GM20431 (cell line): ENCODE results near the gene USP40.

Experiments used
- in situ Hi-C: fragments of 300-500 bp; cut with MseI, MboI; formaldehyde crosslinking; loops from one replicate; pipeline ENCODE4 v1.15.0; 2020; ENCODE audit warnings: low sequenced_read_pairs; ENCODE audit not compliant: unreplicated experiment

USP40 gene

DNA sequence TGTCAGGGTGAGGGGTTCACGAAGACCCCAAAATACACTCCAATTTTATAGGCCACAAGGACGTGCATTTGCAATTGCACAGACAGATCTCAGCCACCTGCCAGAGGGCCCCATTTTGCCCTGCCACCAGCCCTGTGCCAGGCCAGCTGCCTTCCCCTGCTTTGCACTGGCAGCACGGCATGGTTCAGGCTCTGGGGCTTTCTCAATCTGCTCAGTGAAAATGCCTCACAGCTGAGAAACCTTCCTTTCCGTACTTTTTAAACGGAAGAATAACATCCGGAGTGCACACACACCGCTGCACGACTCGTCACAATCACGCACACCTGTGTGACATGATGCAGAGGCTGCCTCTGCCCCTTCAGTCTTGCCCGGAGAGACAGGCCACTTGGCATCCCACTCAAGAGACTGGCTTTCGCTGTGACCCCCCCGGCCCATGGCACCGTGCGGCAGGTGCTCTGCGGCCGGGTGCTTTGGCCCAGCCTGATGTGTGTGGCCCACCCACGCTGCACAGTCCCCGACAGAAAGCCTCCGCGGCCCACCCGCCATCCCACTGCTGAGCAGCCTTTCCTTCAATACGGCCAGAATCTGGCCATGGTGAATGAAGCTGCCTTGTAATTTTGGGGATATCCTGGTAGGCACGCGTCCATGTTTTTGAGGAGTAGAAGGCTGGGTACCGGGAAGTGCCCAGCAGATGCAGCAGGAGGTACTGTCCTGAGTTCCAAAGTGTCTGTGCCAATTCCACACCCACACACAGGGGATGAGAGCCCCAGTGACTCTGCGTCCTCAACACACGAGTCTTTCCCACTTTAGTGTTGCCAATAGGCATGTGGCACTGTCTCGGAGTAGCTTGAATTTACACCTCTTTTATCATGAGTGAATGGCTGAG, 88.8 kb downstream of the USP40 start:
- in situ Hi-C loops, result no loop called here

- in situ Hi-C loops, result no loop called here
These were observed 89.7 kb downstream of the USP40 start for GRCh38 chr2:233476651-233477547.

- in situ Hi-C loops, result no loop called here
These were observed 90.5 kb downstream of the USP40 start for GRCh38 chr2:233476063-233476410.

- in situ Hi-C loops, result loop anchor here (25.0 kb wide), 1 partner anchor 238 kb away; the partner anchor contains the start of genes UGT1A4 and UGT1A5
These were observed 92.0 kb downstream of the USP40 start for GRCh38 chr2:233474308-233475160.

DNA sequence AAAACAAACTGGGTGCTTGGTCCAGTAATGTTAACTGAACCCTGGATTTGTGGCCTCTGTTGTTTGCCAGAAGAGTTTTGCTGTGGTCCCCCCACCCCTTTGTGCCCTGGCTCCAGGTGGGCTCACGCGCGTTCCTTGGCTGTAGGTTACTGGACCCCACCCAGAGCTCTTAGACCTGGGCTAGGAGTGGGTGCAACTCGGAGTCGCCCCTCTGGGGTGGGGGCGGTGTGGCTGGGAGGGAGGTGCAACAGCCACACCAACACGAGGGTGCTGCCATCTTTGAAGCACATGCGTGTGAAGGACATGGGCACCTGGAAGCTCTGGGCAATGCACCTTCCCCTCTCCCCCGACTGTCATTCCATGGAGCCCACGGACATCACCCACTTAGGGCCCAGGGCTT, 92.7 kb downstream of the USP40 start:
- in situ Hi-C loops, result loop anchor here (25.0 kb wide), 1 partner anchor 238 kb away; the partner anchor contains the start of genes UGT1A4 and UGT1A5

GRCh38 chr2:233473386-233473791, 93.2 kb downstream of the USP40 start:
- in situ Hi-C loops, result loop anchor here (25.0 kb wide), 1 partner anchor 239 kb away; the partner anchor contains the start of genes UGT1A4 and UGT1A5

- in situ Hi-C loops, result loop anchor here (25.0 kb wide), 1 partner anchor 241 kb away; the partner anchor contains the start of genes UGT1A4 and UGT1A5
These were observed 95.1 kb downstream of the USP40 start for GRCh38 chr2:233471291-233472035.

DNA sequence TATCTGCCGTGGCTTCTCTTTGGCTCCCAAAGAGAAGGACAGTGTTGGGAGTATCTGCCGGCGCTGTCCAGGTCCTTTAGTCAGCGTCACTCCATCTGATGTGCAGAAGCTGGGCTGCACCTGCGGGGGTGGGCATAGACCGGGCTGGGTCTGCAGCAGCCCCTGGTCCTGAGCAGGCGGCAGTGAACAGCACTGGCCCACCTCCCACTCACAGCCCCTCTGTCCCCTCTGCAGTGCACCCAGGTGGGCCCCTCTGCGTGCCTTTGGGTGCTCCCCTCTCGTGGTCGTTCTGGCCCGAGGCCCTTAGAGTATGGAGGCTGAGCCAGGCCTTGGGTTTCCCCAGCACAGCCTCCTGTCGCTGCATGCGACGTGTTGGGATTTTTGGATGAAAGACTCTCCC, 95.7 kb downstream of the USP40 start:
- in situ Hi-C loops, result loop anchor here (25.0 kb wide), 1 partner anchor 241 kb away; the partner anchor contains the start of genes UGT1A4 and UGT1A5

DNA sequence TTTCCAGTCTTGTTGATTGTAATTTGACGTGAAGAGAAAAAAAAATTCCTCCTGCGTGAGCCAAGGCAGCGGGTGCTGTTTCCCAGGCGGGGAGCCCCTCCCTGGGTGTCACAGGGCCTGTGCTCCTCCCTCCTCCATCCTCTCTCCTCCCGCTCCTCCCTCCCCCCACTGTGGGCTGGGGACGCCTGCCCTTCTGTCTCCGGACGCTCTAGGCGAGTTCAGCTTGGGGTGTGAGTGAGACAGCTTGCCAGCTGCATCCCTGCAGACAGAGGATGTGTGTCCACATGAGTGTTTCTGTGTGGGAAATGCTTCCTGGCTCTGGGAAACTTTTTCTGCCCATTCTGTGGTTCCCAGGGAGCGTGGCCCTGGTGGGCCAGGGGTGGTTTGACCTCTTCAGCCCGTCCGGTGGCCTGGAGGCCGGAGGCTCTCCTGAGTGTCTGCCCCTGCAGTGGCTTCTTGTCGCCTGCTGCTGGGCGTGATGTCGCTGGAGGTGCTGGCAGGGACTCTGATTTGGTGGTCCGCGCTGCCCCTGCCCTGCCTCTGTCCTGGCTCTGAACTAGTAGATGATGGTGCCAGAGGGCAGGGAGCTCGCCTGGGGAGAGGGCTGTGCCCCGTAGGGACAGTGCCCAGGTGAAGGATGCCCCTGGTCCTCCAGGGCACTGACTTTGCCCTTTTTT, 96.4 kb downstream of the USP40 start:
- in situ Hi-C loops, result loop anchor here (25.0 kb wide), 1 partner anchor 242 kb away; the partner anchor contains the start of genes UGT1A4 and UGT1A5

GRCh38 chr2:233469261-233470010, 97.1 kb downstream of the USP40 start:
- in situ Hi-C loops, result loop anchor here (25.0 kb wide), 1 partner anchor 243 kb away; the partner anchor contains the start of genes UGT1A4 and UGT1A5

DNA sequence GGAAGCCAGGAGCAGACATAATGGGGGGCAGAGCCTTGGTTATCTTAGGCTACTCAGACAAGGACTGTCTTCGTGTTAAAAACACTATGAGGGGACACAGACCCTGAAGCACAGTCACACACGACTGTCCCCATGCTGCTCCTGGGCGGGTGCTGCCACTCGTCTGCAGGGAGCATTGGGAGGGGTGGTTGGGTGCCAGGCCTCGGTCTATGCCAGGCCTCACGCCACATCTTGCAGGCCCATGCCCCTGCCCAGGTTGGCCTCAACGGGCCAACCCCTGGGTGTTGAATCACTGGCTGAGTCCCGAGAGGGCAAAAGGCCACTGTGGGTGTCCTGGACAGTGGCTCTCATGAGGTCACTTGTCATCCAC, 97.9 kb downstream of the USP40 start:
- in situ Hi-C loops, result loop anchor here (25.0 kb wide), 1 partner anchor 244 kb away; the partner anchor contains the start of genes UGT1A4 and UGT1A5

- in situ Hi-C loops, result loop anchor here (25.0 kb wide), 1 partner anchor 244 kb away; the partner anchor contains the start of genes UGT1A4 and UGT1A5
These were observed 98.4 kb downstream of the USP40 start for GRCh38 chr2:233468047-233468740.

DNA sequence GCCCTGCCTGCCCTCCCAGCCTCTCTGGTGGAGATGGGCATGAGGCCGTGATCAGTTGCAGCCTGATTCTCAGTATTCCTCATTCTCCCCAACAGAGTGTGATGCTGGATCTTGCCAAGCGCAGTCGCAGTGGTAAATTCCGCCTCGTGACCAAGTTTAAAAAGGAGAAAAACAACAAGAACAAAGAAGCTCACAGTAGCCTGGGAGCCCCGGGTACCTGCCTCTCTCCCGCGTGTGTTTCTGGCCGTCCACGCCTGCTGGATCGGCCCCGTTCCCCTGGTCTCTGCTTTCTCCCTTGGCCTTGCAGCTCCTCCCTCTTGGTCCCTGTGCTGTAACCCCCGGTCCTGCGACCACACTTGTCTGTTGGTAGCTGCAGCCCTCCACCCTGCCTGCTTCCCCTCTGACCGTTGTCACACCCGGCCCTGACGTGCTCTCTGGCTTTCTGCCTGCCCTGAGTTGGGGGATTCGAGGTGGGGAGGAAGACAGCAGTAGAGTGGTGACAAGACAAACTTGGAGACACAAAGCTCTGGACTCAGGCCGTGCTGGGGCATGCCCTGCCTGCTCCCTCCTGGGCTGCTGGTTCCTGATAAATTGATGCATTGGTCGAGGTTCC, 99.5 kb downstream of the USP40 start:
- in situ Hi-C loops, result loop anchor here (25.0 kb wide), 1 partner anchor 245 kb away; the partner anchor contains the start of genes UGT1A4 and UGT1A5

DNA sequence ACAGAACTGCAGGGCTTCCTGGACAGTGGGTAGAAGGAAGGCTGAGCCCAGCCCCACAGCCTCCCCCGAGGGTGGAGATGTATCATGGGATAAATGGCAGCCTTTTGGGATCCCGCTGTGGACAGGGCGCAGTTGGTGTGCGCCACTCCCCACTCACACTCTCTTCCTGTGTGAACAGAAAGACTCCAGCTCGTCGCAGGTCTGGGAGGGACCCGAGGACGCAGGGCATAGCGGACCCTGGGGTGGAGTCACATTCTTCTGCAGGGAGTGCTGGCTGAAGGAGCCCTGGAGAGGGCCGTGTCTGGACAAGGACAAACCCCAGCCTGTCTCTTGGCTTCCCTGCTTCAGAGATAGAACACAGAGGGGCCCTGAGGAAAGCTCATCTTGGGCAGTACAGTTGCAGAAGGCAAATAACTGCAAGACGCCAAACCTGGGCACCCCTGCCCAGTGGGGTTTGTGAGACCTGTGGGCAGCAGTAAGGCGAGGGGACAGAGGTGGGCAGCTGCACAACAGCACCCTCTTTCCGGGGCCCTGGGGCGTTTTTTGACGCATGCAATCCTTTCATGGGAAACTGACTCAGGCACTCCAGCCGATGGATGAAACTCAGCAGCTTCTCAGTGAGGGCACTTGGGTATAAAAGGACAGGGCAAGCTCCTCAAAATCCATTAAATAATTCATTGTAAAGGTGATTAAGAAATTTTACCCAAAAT, 101.9 kb downstream of the USP40 start:
- in situ Hi-C loops, result loop anchor here (25.0 kb wide), 1 partner anchor 248 kb away; the partner anchor contains the start of genes UGT1A4 and UGT1A5

GRCh38 chr2:233464056-233464455, 102.5 kb downstream of the USP40 start:
- in situ Hi-C loops, result loop anchor here (25.0 kb wide), 1 partner anchor 248 kb away; the partner anchor contains the start of genes UGT1A4 and UGT1A5
